Measurements from ENCODE around the gene SPAG9.
"Not testable (repeated sequence)": the region's sequence is repeated elsewhere in the genome, so short reads cannot be mapped to it uniquely, and the experiment has no call there.

DNA sequence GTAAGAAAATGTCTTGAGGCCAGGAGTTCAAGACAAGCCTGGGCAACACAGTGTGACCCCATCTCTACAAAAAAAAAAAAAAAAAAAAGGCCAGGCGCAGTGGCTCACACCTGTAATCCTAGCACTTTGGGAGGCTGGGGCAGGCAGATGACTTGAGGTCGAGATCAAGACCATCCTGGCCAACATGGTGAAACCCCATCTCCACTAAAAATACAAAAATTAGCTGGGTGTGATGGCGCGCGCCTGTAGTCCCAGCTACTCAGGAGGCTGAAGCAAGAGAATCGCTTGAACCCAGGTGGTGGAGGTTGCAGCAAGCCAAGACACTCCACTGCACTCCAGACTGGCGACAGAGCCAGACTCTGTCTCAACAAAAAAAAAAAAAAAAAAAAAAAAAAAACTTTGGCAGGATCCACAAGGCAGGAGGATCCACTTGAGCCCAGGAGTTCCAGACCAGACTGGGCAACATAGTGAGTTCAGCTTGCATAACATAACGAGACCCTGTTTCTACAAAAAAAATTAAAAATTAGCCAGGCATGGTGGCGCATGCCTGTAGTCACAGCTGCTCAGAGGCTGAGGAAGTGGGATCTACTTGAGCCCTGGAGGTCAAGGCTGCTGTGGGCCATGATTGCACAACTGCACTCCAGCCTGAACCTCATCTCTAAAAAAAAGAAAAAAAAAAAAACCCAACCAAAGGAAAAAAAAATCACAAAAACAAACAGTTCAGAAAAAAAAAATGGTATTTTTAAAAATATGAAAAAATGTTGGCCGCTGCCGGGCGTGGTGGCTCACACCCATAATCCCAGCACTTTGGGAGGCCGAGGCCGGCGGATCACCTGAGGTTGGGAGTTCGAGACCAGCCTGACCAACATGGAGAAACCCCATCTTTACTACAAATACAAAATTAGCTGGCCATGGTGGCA is 8.1 kb downstream of the SPAG9 start:
- TF ChIP-seq, protein P1, sequence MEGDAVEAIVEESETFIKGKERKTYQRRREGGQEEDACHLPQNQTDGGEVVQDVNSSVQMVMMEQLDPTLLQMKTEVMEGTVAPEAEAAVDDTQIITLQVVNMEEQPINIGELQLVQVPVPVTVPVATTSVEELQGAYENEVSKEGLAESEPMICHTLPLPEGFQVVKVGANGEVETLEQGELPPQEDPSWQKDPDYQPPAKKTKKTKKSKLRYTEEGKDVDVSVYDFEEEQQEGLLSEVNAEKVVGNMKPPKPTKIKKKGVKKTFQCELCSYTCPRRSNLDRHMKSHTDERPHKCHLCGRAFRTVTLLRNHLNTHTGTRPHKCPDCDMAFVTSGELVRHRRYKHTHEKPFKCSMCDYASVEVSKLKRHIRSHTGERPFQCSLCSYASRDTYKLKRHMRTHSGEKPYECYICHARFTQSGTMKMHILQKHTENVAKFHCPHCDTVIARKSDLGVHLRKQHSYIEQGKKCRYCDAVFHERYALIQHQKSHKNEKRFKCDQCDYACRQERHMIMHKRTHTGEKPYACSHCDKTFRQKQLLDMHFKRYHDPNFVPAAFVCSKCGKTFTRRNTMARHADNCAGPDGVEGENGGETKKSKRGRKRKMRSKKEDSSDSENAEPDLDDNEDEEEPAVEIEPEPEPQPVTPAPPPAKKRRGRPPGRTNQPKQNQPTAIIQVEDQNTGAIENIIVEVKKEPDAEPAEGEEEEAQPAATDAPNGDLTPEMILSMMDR (IDR thresholded peaks at IDR 0.05 in 2 of 3, conservative IDR thresholded peaks at IDR 0.05 in 1 of 3; ENCODE audit: borderline replicate concordance in 1 of 3, insufficient read depth in 1 of 3, low read depth in 2 of 3, low read length in 2 of 3) = not testable (repeated sequence)
- TF ChIP-seq, protein P2, sequence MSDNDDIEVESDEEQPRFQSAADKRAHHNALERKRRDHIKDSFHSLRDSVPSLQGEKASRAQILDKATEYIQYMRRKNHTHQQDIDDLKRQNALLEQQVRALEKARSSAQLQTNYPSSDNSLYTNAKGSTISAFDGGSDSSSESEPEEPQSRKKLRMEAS (IDR thresholded peaks at IDR 0.05) = not testable (repeated sequence)
- TF ChIP-seq EZH2 (IDR thresholded peaks at IDR 0.05); POLR2A (IDR thresholded peaks at IDR 0.05; ENCODE audit: borderline replicate concordance, extremely low read depth, insufficient read depth, insufficient read length); CEBPB (IDR thresholded peaks at IDR 0.05; ENCODE audit: low read depth); YY1 (IDR thresholded peaks at IDR 0.05; ENCODE audit: extremely low read depth, insufficient replicate concordance, low read depth, low read length); POLR2AphosphoS5 (IDR thresholded peaks at IDR 0.05; ENCODE audit: low read depth, low read length); JUND (IDR thresholded peaks at IDR 0.05): not testable (repeated sequence)
